NB4 (cell line): ENCODE measurements around the gene UIMC1.

ENCODE experiments used
- DNase-seq: peaks from one replicate; pipeline ENCODE4 v3.0.0; 2010; ENCODE audit warnings: low read depth
- H3K4me3 ChIP-seq: one replicate; pipeline ENCODE4 v1.5.1; 2011; ENCODE audit warnings: mild to moderate bottlenecking, low read depth, low read length, moderate library complexity
- CTCF ChIP-seq: IDR thresholded peaks from one replicate; pipeline ENCODE4 v1.5.1; 2012; ENCODE audit warnings: low read depth, low read length
- MAX ChIP-seq: IDR thresholded peaks from 2 replicates; pipeline ENCODE4 v1.6.1; 2011; ENCODE audit warnings: low read depth, low read length
- MYC ChIP-seq: IDR thresholded peaks from 2 replicates; pipeline ENCODE4 v1.6.1; 2011; ENCODE audit warnings: low read depth, low read length
- POLR2A ChIP-seq: IDR thresholded peaks from 2 replicates; pipeline ENCODE4 v1.6.1; 2011; ENCODE audit warnings: mild to moderate bottlenecking; ENCODE audit not compliant: insufficient read length; ENCODE audit errors: extremely low read depth

The UIMC1 gene

GRCh38 chr5:176901260-176902101 lies 105.1 kb downstream of the UIMC1 start:
- TF ChIP-seq POLR2A (no peak), MAX (no peak), CTCF (no peak), MYC (no peak)
- no peak for DNase-seq
- H3K4me3 ChIP-seq: no peak overlapping the region

GRCh38 chr5:176900780-176901204 lies 105.8 kb downstream of the UIMC1 start:
- no peak for DNase-seq
- H3K4me3 ChIP-seq: no peak overlapping the region
- no peak for TF ChIP-seq POLR2A
- TF ChIP-seq MYC: no peak
- no peak for TF ChIP-seq MAX
- TF ChIP-seq CTCF: no peak

- no peak for DNase-seq
- no peak for TF ChIP-seq MYC
- TF ChIP-seq MAX: no peak
Measured at GRCh38 chr5:176899946-176900779, 106.4 kb downstream of the UIMC1 start.

GRCh38 chr5:176899296-176899891 lies 107.2 kb downstream of the UIMC1 start, which contains the start of gene HK3:
TSS of gene HK3 (minus strand) at chr5:176899346. CDS start at chr5:176896159, 3,187 bp downstream.
- no peak within 1 kb of the TSS for H3K4me3 ChIP-seq
- no peak for TF ChIP-seq MYC
- TF ChIP-seq CTCF: no peak
- TF ChIP-seq POLR2A: no peak
- TF ChIP-seq MAX: no peak
- DNase-seq: peak; percentile 78

More at GRCh38 chr5:176899946-176900779, 106.4 kb downstream of the UIMC1 start:
- H3K4me3 ChIP-seq: no peak overlapping the region

GRCh38 chr5:176897263-176897662 lies 109.3 kb downstream of the UIMC1 start:
- no peak overlapping the region for H3K4me3 ChIP-seq
- no peak for DNase-seq
- TF ChIP-seq CTCF: no peak
- TF ChIP-seq POLR2A: no peak
- TF ChIP-seq MYC: no peak
- TF ChIP-seq MAX: no peak
